Kidney epithelial cell (primary cell): ENCODE data around the gene DARS1. TPM values are rescaled to one million over a fixed set of nuclear protein-coding genes. Genes with fewer than 3 reads are reported as not detected.
"Not testable (repeated sequence)": the region's sequence is repeated elsewhere in the genome, so short reads cannot be mapped to it uniquely, and the experiment has no call there.

Experiments used
- DNase-seq: peaks from one replicate; pipeline ENCODE4 v3.0.0-alpha.2; 2010; ENCODE audit warnings: low read depth
- H3K27me3 ChIP-seq: 2 replicates; pipeline ENCODE4 v1.6.0; 2011; ENCODE audit warnings: low read length; ENCODE audit not compliant: control insufficient read depth, insufficient read depth
- H3K36me3 ChIP-seq: 2 replicates; pipeline ENCODE4 v1.5.1; 2011; ENCODE audit warnings: low read length; ENCODE audit not compliant: control insufficient read depth, insufficient read depth
- H3K4me3 ChIP-seq: 2 replicates; pipeline ENCODE4 v1.5.1; 2011; ENCODE audit warnings: low read depth, mild to moderate bottlenecking, control low read depth, low read length
- CTCF ChIP-seq: IDR thresholded peaks from 2 replicates; pipeline ENCODE4 v1.5.1; 2011; ENCODE audit warnings: mild to moderate bottlenecking, moderate library complexity, low read length, control low read depth, inconsistent platforms; ENCODE audit not compliant: insufficient read depth, poor library complexity, severe bottlenecking
- total RNA-seq: library from RNA; depleted of rRNA; stranded (reverse); fragments of >200 nt; gene quantifications from 2 replicates; pipeline ENCODE4 v1.2.3, GENCODE V29; 2015

DARS1 gene
- total RNA-seq, 1 donor from 2014 or later, result 69.4 TPM

GRCh38 chr2:135960656-135961551 lies 24.5 kb downstream of the DARS1 start:
- no peaks in the 10 kb centered on the region for H3K27me3 ChIP-seq
- no peaks in the 10 kb centered on the region for H3K36me3 ChIP-seq
- H3K4me3 ChIP-seq, result no peak overlapping the region
- TF ChIP-seq CTCF, result no peak
- no peak for DNase-seq

DNA sequence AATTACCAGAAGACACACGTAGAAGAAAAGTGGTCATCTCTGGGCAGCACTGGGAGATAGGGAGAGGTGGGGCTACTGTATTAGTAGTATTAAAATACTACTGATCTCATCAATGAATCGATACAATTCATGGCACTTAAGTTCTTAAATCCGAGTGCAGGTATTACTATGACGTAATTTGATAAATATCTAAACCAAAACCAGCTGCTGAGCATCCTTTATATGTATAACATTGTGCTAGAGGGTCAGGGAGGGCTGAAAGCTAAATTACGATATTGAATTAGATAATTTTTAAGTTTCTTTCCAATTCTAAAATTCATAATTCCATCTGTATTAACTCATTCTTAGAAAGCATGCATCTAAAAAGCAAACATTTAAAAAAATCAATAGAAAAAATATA lies 25.3 kb downstream of the DARS1 start:
- Histone ChIP-seq H3K36me3 (no peaks in the 10 kb centered on the region), H3K27me3 (no peaks in the 10 kb centered on the region), H3K4me3 (no peak overlapping the region)
- DNase-seq, result no peak
- TF ChIP-seq CTCF, result no peak

GRCh38 chr2:135958927-135959326 lies 26.5 kb downstream of the DARS1 start:
- not testable (repeated sequence) for H3K27me3 ChIP-seq, DNase-seq, H3K4me3 ChIP-seq, H3K36me3 ChIP-seq

DNA sequence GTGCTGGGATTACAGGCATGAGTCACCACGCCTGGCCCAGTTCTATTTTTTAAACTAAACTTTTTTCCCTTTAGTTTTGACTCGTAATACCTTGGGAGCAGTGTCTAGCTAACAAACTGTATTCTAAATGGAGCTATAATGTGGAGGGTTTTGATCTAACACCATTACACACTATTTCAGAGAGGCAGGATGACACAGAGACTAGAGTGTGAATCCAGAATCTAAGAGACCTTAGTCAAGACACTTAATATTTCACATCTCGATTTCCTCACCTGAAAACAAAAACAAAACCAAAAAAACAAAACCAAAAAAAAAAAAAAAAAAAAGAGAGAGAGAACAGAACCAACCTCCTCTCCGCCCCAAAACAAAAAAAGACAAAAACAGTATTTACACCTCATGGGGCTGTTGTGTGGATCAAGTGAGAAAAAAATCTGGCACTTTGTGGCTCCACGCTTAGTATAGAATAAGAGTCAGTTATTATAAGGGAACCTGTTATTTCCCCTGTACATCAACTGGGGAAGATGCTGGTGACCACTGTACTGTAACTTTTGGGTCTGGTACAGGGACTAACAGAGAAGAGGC lies 31.3 kb downstream of the DARS1 start:
- TF ChIP-seq CTCF, result no peak
- Histone ChIP-seq H3K4me3 (no peak overlapping the region), H3K27me3 (no peaks in the 10 kb centered on the region), H3K36me3 (no peaks in the 10 kb centered on the region)
- DNase-seq, result no peak

DNA sequence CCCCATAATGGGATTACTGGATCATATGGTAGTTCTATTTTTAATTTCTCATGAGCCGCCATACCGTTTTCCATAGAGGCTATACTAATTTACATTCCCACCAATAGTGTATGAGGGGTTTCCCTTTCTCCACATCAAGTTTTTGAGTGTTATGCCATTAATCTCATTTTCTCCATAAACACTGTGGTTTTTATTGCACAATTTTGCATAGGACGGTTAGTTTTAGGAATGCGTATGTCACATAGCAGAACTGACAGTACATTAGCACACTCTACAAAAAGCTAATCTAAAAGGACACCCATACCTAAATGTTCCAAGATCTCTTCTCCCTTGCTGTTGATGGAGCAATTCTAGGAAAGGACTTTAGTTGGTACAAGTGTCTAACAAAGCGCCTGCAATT lies 32.5 kb downstream of the DARS1 start:
- no peak for TF ChIP-seq CTCF
- no peaks in the 10 kb centered on the region for H3K27me3 ChIP-seq
- no peaks in the 10 kb centered on the region for H3K36me3 ChIP-seq
- no peak overlapping the region for H3K4me3 ChIP-seq
- DNase-seq, result no peak

GRCh38 chr2:135951041-135951583 lies 34.3 kb downstream of the DARS1 start:
- DNase-seq, result no peak
- no peak for TF ChIP-seq CTCF
- no peak overlapping the region for H3K4me3 ChIP-seq

More at GRCh38 chr2:135951041-135951583, 34.3 kb downstream of the DARS1 start:
- H3K27me3 ChIP-seq, result no peaks in the 10 kb centered on the region
- no peaks in the 10 kb centered on the region for H3K36me3 ChIP-seq
